Mesodermal cell (in vitro differentiated cells): ENCODE data around the gene THSD7A.
"Not testable (repeated sequence)": the region's sequence is repeated elsewhere in the genome, so short reads cannot be mapped to it uniquely, and the experiment has no call there.

Experiments used
- H3K27ac ChIP-seq: 2 replicates; pipeline ENCODE4 v1.7.0; 2013; ENCODE audit warnings: mild to moderate bottlenecking, low read depth, low read length, moderate library complexity; ENCODE audit not compliant: severe bottlenecking
- H3K36me3 ChIP-seq: 2 replicates; pipeline ENCODE4 v1.7.1; 2013; ENCODE audit warnings: mild to moderate bottlenecking, low read length, moderate library complexity; ENCODE audit not compliant: control insufficient read depth, insufficient read depth
- H3K4me1 ChIP-seq: one replicate; pipeline ENCODE4 v1.7.1; 2013; ENCODE audit warnings: mild to moderate bottlenecking, low read length; ENCODE audit not compliant: insufficient read depth, control insufficient read depth, poor library complexity, severe bottlenecking
- H3K4me3 ChIP-seq: 2 replicates; pipeline ENCODE4 v1.7.0; 2013; ENCODE audit warnings: low read length, control low read depth, mild to moderate bottlenecking; ENCODE audit not compliant: insufficient read depth, poor library complexity, severe bottlenecking; ENCODE audit errors: extremely low read depth
- H3K9me3 ChIP-seq: 2 replicates; pipeline ENCODE4 v1.7.1; 2013; ENCODE audit warnings: mild to moderate bottlenecking, low read length, moderate library complexity; ENCODE audit not compliant: control insufficient read depth
- WGBS, 2 experiments: methylation state at CpG; one replicate each; pipeline ENCODE4 v1.1.5; 2013; ENCODE audit warnings: missing lambda C conversion rate in 2 of 2; ENCODE audit not compliant: insufficient coverage in 2 of 2; 5-methylcytosine and 5-hydroxymethylcytosine counted together

The THSD7A gene

DNA sequence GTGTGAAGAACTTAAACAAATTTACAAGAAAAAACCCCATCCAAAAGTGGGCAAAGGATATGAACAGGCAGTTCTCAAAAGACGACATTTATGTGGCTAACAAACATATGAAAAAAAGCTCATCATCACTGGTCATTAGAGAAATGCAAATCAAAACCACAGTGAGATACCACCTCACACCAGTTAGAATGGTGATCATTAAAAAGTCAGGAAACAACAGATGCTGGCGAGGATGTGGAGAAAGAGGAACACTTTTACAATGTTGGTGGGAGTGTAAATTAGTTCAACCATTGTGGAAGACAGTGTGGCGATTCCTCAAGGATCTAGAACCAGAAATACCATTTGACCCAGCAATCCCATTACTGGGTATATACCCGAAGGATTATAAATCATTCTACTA, 388.1 kb downstream of the THSD7A start:
- not testable (repeated sequence) for H3K27ac ChIP-seq, H3K9me3 ChIP-seq, H3K4me1 ChIP-seq, H3K4me3 ChIP-seq, H3K36me3 ChIP-seq
- 80% methylated on average over 1 of the region's 4 CpGs; no CpG with 5 or more reads in 1 of the 2 experiments for WGBS, 2 experiments

GRCh38 chr7:11437994-11438393, 394.0 kb downstream of the THSD7A start:
- Histone ChIP-seq H3K4me3 (no peak overlapping the region), H3K36me3 (no peaks in the 10 kb centered on the region), H3K27ac (no peak overlapping the region), H3K4me1 (no peaks in the 10 kb centered on the region), H3K9me3 (no peaks in the 10 kb centered on the region)
- WGBS, 2 experiments = no CpG with 5 or more reads among the region's 1 CpG

DNA sequence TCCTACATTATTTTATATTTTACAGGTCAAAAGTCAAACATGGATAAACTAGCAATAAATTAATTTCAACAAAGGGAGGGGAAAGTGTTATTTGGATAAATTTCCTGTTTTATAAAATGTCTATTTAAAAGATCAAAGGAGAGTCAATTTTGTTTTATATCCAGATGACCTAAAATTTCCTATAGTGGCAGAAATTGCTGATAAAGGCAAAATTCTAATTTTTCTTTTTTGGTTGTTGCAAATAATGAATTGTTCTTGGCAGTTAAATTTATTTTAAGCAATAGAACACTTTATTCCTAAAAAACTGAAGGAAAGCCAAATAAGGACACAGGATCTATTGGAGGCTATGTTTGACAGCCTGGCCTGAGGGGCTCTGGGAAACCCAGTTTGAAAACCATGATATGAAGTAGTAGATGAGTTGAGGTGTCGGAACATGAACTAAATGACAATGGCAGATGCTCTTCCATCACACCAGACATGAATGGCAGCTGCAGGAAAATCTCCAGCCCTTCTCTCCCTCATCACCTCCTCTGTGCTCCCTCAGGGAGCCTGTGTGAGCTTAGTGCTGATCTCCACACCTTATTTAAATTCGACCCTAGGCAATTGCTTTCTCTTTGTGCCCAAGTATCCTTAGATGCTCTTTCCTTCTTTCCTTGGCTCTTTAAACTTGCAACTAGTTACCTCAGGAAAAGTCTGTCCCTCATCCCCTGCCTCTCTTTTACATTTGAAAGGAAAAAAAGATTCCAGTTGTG, 395.0 kb downstream of the THSD7A start:
- H3K4me1 ChIP-seq = no peaks in the 10 kb centered on the region
- H3K4me3 ChIP-seq = no peak overlapping the region
- no peaks in the 10 kb centered on the region for H3K9me3 ChIP-seq
- 17% methylated on average over 1 of the region's 2 CpGs; no CpG with 5 or more reads in 1 of the 2 experiments for WGBS, 2 experiments
- no peaks in the 10 kb centered on the region for H3K36me3 ChIP-seq
- no peak overlapping the region for H3K27ac ChIP-seq

DNA sequence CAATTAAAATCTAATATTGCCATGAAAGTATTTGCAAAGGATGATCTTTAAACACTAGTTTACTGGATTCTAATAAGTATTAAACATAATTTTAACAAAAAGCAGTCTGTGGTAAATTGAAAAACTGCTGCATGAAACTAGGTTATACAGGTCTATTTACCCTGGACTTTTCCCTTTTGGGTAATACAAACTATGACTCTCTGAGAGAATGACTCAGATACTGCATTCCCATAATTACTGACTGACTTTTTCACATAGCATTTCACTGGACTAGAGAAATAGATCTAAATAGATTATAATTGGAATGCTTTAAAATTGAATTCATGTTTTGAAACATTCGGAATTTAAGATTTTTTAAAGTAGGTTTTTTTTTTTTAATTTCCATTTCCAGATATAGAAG, 395.7 kb downstream of the THSD7A start:
- no peaks in the 10 kb centered on the region for H3K36me3 ChIP-seq
- no CpG with 5 or more reads among the region's 1 CpG for WGBS, 2 experiments
- H3K4me1 ChIP-seq = no peaks in the 10 kb centered on the region
- no peaks in the 10 kb centered on the region for H3K9me3 ChIP-seq
- H3K27ac ChIP-seq = no peak overlapping the region
- no peak overlapping the region for H3K4me3 ChIP-seq

DNA sequence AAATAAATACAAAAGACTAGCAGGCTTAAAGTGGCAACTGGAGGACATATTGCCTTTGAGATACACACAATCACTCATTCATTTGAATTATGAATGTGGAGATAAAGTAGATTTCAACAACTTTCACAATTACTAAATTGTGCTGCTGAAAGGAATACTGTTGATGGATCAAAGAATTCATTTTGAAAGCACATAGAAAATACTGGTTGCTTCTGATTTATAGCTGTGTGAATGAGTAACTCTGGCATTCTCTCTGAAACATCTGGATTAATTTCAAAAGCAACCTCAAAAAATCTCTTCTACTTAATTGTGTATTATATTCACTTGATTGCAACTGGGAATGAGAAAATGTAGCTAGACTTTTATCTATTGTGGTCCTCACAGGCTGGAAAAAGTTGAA, 397.6 kb downstream of the THSD7A start:
- H3K4me1 ChIP-seq = no peaks in the 10 kb centered on the region
- no peaks in the 10 kb centered on the region for H3K36me3 ChIP-seq
- no peak overlapping the region for H3K27ac ChIP-seq
- H3K9me3 ChIP-seq = no peaks in the 10 kb centered on the region
- H3K4me3 ChIP-seq = no peak overlapping the region

- Histone ChIP-seq H3K36me3 (no peaks in the 10 kb centered on the region), H3K4me3 (no peak overlapping the region), H3K9me3 (no peaks in the 10 kb centered on the region), H3K4me1 (no peaks in the 10 kb centered on the region), H3K27ac (no peak overlapping the region)
- WGBS, 2 experiments = no CpG with 5 or more reads among the region's 1 CpG
Measured at GRCh38 chr7:11430841-11431240, 401.2 kb downstream of the THSD7A start.

DNA sequence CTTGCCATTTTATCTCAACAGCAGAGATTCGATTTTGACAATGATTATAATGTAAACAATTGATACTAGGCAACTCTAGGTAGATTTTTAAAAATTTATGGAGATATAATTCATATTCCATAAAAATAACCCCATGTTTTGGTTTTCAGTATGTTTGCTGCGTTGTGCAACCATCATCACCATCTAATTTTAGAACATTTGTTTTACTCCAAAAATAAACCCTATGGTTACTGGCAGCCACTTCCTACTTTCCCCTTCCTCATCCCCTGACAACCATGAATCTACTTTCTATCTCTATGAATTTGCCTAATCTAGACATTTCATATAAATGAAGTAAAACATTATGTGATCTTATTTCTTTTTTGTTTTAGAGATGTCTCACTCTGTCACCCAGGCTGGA, 401.9 kb downstream of the THSD7A start:
- H3K9me3 ChIP-seq = no peaks in the 10 kb centered on the region
- no peaks in the 10 kb centered on the region for H3K36me3 ChIP-seq
- 67 to 100% methylated on average over 1 of the region's 2 CpGs for WGBS, 2 experiments
- no peak overlapping the region for H3K4me3 ChIP-seq
- no peak overlapping the region for H3K27ac ChIP-seq
- no peaks in the 10 kb centered on the region for H3K4me1 ChIP-seq

DNA sequence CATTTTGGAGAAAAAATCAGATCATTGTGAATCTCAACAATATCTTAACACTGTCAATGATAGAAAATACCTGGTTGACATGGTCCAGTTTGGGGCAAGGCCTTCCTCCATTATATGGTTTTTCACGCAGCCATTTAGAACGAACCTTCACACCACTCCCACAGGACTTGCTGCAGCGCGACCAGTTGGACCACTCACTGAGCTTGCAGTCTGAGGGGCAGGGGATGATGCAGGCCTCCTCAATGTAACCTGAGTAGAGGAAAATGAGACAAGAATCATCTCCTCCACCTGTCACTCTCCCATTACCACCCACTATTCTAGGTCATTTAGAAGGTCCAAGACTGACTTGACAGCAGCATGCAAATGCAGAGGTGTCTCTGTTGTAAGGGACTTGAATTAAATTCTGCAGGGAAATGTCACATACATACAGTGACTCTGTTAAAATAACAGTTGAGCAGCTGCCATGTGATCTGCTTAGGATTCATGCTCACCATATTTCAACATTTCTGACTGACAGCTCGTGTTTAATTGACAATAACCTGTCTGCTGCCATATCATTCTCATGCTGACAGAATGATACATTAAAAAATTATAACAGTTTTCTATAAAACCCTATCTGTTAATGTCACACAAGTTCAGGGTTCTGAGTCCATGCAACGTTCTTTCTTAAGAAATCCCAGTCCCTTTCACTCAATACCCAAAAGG, 403.0 kb downstream of the THSD7A start:
- Histone ChIP-seq H3K4me1 (no peaks in the 10 kb centered on the region), H3K4me3 (no peak overlapping the region), H3K9me3 (no peaks in the 10 kb centered on the region), H3K36me3 (no peaks in the 10 kb centered on the region), H3K27ac (no peak overlapping the region)
- 83 to 100% methylated on average over 1 to 6 of the region's 6 CpGs for WGBS, 2 experiments

GRCh38 chr7:11427686-11428273, 404.2 kb downstream of the THSD7A start:
- WGBS, 2 experiments = no CpG with 5 or more reads among the region's 1 CpG
- H3K4me3 ChIP-seq = no peak overlapping the region
- H3K4me1 ChIP-seq = no peaks in the 10 kb centered on the region
- H3K27ac ChIP-seq = no peak overlapping the region
- H3K36me3 ChIP-seq = no peaks in the 10 kb centered on the region
- no peaks in the 10 kb centered on the region for H3K9me3 ChIP-seq

DNA sequence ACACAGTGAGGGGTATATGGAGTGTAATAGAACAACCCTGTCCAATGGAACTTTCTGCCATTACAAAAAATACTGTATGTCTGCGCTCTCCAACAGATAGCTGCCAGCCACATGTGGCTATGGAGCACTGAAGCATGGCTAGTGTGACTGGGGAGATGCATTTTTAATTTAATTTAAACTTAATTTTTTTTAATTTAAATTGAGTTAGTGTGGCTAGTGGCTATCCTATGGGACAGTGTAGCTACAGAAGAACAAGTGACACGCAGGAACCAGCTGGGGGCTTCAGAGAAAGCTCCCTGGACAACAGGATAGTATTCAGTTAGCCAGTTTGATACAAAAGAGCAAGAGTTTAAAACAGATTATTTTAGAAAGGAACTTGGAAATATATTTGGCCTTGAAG, 408.0 kb downstream of the THSD7A start:
- WGBS, 2 experiments = 78 to 100% methylated on average over 1 of the region's 2 CpGs
- Histone ChIP-seq H3K9me3 (peaks cover 13% of the 10 kb centered on the region), H3K36me3 (no peaks in the 10 kb centered on the region), H3K4me1 (no peaks in the 10 kb centered on the region), H3K27ac (no peak overlapping the region), H3K4me3 (no peak overlapping the region)

DNA sequence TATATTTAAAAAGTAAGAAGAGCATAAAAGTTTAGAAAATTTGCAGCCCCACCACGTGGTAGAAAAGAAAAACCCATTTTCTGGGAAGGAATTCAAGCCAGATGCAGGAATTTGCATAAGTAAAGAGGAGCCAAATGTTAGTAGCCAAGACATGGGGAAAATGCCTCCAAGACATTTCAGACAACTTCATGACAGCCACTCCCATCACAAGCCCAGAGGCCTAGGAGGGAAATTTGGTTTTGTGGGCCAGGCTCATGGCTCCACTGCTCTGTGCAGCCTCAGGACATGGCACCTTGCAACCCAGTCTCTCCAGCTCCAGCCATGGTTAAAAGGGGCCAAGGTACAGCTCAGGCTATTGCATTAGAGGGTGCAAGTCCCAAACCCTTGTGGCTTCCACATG, 411.9 kb downstream of the THSD7A start:
- no peak overlapping the region for H3K27ac ChIP-seq
- peaks cover 13% of the 10 kb centered on the region for H3K9me3 ChIP-seq
- no peak overlapping the region for H3K4me3 ChIP-seq
- H3K4me1 ChIP-seq = no peaks in the 10 kb centered on the region
- WGBS, 2 experiments = 60% methylated on average over 1 of the region's 1 CpG; no CpG with 5 or more reads in 1 of the 2 experiments
- no peaks in the 10 kb centered on the region for H3K36me3 ChIP-seq
